CD4-positive, alpha-beta T cell treated with Interferon gamma for 1 hour (primary cell): ENCODE results near the gene CYTH3.

Source experiments
- DNase-seq: peaks from one replicate; pipeline ENCODE4 v3.0.0-alpha.2; 2020

The CYTH3 gene

DNA sequence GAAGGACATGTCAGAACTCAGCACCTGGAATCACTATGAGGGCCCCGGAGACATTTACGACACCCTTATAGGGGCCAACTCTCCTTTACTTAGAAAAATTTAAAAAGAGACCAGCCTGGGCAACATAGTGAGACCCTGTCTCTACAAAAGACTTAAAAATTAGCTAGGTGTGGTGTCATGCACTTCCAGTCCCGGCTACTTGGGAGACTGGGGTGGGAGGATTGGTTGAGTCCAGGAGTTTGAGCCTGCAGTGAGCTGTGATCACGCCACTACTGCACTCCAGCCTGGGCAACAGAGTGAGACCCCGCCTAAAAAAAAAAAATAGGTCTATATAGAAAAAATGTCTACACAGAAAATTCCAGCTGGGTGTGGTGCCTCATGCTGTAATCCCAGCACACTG is 7.5 kb upstream of the CYTH3 start:
- DNase-seq: no peak

- DNase-seq: no peak
Measured at GRCh38 chr7:6279341-6279740, 6.9 kb upstream of the CYTH3 start.

- DNase-seq: no peak
Measured at GRCh38 chr7:6278749-6279310, 6.4 kb upstream of the CYTH3 start.

- DNase-seq: no peak
Measured at GRCh38 chr7:6277476-6277875, 5.1 kb upstream of the CYTH3 start.

DNA sequence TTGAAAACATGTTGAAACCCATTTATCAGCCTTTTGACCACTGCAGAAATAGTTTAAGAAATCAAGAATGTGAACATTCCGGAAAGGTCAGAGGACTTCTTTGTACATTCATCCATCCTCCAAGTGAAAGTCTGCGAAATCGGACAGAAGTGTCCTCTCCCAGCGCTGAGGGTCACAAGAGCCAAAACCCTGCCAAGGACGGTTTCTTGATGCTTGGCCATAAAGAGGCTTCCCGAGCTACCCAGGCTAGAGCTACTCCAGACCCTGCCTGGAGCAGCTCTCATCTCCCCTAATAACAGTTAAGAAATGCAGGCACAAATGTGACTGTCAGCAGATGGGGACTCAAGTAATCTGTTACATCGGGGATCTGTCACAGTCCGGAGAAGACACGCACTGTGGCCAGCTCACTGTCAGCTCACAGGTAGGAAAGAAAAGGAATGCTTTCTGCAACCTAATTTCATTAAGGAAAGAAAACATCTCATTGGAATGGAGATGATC is 4.5 kb upstream of the CYTH3 start:
- DNase-seq: no peak

- DNase-seq: no peak
Measured at GRCh38 chr7:6274743-6275142, 2.3 kb upstream of the CYTH3 start.

DNA sequence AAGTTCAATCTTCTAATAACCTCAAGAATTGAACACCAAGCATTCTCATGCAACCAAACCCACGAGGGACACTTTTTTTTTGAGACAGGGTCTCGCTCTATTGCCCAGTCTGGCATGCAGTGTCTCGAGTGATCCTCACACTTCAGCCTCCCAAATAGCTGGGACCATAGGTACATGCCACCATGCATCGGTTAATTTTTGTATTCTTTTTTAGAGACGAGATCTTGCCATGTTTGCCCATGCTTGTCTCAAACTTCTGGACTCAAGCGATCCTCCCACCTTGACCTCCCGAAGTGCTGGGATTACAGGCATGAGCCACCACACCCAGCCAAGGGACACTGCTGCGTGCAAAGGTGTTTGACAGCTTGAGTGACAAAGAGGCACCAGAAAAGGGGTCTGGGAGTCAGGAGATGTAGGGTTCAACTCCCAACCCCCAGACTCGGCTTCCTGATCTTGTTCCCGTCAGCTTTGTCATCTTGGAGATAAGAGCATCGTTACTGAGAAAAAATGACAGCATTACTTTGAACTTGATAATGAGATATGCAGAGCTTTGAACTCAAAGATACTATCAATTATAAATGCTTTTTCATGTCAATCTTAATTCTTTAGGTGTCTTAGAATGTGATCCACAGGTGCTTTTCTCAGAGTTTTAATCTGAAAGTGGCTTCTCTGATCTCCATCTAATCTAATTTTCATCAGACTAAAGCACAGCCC is 1.6 kb upstream of the CYTH3 start:
- DNase-seq: no peak

DNA sequence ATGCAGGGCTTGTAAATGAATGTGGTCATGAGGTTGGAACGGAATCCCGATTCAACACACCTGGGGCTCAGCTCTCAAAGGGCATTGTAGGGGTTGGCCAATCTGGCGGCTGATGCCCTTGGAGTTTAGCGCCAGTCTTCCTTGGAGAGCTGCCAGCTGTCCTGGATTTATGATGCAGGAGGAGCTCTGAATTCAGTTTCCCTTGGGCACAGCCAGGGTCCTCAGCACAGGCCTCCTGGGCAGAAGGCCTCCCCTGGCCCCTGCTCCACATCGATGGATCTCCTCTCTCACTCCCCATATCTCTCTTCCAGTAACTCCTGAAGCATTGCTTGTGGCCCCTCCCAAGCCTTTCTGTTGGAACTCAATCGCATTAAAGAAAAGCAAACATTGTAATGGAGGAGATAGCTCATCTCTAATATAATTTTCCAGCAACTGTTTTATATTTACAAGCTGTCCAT is 985 bp upstream of the CYTH3 start:
- no peak for DNase-seq

DNA sequence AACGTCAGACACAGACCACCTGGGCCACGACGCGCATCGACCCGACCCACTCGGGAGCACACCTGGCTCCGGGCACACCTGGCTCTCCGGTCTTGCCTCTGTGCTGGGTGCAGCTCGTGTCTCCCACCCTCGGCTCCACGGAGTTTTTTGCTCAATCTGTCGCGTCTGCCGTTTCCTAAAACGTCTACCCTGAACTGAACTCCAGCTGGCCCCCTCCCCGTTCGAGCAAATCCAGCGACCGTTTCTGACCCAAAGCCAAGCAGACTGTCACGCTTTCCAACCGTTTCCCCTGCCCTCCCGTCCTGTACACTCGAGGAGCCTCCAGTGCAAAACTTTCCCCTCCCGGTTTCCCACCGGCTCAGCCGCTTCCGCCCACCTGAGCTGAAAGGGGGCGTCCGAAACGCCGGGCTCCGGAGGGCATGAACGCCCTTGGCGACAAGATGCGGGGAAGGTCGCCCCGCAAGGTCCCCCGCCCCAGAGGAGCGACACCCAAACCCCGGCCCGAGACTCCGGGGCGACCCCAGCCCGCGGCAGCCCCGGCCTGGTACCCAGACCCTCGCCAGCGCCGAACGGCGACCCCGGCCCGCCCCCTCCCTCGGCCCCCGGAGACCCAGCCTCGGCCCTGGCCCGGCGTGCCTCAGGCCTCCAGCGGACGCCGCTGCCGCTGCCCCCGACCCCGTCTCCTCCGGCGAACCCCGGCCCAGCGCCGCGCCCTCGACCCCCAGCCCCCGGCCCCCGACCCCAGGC is 557 bp downstream of the CYTH3 start:
- DNase-seq: no peak

DNA sequence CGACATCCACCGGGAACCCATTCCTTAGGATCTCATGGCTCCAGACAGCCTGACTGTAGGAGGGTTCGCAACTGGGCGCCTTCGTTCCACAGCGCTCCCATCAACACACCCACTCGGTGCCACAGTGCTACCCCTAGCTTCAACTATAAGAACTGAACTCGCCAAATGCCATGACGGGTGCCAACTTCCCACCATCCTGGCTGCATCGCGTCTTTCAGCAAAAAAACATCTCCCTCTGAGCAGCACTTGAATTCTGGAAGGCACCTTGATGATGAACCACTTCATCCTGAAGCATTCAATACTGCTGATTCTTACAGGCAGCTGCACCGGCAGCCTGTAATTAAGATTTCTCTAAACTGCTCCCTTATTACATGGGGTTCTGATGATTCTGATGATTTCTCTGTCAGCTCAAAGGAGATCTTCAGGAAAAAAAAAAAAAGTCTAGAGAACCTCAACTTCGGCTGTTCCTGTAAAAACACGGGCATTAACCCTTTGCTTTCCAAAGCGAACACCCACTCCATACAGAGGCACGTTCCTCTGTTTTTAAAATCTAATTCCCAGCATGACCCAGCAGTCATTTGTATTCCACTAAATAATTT is 1.3 kb downstream of the CYTH3 start:
- DNase-seq: peak; percentile 29

- DNase-seq: no peak
Measured at GRCh38 chr7:6269527-6269926, 2.9 kb downstream of the CYTH3 start.

GRCh38 chr7:6268907-6269306 is 3.5 kb downstream of the CYTH3 start:
- no peak for DNase-seq

DNA sequence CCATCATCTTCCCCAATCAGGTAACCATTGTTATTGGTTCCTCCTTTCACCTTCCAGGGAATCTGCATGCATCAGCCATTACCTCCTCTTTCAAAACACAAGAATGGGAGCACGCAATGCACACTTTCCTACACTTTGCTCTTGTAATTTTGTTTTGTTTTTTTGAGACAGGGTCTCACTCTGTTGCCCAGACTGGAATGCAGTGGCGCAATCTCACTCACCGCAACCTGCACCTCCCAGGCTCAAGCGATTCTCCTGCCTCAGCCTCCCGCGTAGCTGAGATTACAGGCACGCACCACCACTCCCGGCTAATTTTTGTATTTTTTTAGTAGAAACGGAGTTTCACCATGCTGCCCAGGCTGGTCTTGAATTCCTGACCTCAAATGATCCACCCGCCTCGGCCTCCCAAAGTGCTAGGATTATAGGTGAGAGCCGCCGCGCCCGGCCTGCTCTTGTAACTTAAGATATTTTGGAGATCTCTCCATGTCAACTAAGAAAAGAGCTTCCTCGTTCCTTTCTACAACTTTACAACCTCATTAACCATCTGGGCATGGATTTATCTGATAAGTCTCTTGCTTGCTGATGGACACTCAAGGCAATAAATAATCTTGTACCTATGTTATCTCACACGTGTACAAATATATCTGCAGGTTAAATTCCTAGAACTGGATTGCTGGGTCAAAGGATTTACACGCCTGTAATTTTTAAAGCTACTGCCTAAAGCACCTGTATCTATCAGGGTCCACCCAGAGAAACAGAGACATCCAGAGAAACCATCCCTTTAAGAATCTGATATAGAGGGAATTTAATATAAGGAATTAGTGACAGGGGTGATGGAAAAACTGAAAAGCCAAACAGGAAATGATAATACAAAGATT is 4.2 kb downstream of the CYTH3 start:
- no peak for DNase-seq

- no peak for DNase-seq
Measured at GRCh38 chr7:6266699-6267098, 5.7 kb downstream of the CYTH3 start.

- DNase-seq: no peak
Measured at GRCh38 chr7:6262221-6262620, 10.2 kb downstream of the CYTH3 start.

DNA sequence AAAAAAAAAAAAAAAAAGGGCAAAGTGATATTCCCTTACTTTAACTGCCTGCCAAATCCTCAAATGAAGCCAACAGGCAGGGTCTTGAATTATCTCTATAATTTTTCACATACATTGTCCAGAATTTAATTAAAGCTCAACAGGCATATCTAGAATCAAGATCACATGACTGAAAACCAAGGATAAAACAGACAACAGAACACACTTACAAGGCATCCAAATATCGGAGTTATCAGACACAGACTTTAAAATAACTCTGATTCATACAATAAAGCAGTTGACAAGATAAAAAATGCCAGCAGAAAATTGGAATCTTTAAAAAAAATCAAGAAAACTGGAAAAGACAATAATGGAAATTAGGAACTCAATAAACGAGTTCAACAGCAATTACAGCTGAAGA is 10.7 kb downstream of the CYTH3 start:
- DNase-seq: no peak

- no peak for DNase-seq
Measured at GRCh38 chr7:6260291-6261187, 11.9 kb downstream of the CYTH3 start.

GRCh38 chr7:6259257-6259656 is 13.2 kb downstream of the CYTH3 start:
- DNase-seq: no peak

- no peak for DNase-seq
Measured at GRCh38 chr7:6258440-6259182, 13.8 kb downstream of the CYTH3 start.

DNA sequence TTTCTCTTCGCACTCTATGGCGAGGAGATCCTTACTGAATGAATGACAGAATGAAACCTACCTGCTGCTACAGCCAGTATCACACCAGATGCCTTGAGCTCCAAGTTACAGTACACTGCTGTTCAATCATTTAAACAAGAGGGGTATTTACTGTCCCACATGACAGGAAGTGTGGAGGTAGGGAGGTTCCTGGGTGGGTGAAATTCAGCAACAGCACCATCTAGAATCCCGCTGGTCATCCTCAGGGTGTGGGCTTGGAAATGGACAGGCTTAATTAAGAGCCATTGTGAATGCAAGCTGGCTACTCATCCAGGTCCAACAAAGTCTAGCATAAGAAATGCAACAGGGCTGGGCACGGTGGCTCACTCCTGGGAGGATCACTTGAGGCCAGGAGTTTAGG is 14.7 kb downstream of the CYTH3 start:
- no peak for DNase-seq
